ENCODE results near the gene MRGPRD. TPM values are rescaled to one million over a fixed set of nuclear protein-coding genes. Genes with fewer than 3 reads are reported as not detected.

The MRGPRD gene, protein sequence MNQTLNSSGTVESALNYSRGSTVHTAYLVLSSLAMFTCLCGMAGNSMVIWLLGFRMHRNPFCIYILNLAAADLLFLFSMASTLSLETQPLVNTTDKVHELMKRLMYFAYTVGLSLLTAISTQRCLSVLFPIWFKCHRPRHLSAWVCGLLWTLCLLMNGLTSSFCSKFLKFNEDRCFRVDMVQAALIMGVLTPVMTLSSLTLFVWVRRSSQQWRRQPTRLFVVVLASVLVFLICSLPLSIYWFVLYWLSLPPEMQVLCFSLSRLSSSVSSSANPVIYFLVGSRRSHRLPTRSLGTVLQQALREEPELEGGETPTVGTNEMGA
- not detected in 2 replicates for total RNA-seq

GRCh38 chr11:68980776-68981065 lies at the start of gene MRGPRD:
Gene MRGPRD, minus strand, starts transcription at chr11:68980986. Its CDS starts 0 bp downstream, at chr11:68980986.

DNA sequence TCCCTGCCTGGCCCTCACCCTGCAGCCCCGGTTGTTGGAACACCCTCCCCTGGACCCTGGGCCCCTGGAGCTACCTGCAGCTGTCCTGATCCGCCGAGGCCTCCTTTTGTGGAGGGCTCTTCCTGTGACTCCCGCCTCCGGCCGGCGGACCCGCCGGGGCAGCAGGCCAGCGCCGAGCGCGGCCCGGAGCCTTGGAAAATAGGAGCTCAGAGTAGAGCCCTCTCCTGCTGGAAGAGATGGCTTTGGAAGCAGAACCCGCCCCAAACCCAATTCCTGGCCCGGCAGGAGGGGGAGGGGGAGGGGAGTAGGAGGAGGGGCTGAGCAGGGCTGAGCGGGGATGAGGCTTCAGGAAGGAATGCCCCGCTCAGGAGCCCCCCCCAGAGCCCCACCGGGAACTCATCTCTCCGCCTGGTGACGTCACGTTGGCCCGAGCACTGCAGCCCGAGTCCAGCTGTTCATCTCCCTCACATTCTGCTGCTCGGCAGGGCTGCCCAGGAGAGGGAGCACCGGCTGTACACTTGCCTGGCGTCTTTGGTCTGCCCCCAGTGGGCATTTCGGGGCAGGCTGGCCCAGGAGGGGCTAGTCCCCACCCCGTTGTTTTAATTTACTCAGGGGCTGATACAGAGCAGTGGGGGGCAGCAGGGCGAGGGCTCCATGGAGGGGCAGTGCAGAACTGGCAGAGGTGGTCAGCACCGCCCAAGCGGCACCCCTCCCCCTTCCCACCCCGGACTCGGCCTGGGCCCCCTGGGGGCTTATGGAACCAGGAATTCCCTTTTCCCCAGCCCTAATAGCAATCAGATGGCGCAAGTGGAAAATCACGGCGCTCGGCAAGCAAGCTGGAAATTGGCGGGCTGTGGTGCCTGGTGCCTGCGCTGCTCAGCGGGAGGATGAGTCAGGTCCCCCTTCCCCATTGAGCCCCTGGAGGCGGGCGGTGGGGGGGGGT lies 32.5 kb upstream of the MRGPRD start, which contains the start of gene MRGPRF:
Gene MRGPRF (minus strand): TSS at position 238 of the 943 bp plus-strand sequence. CDS start 3,345 bp downstream, outside the sequence.

Other genes starting within 250 kb of the MRGPRD start
- 2.5 and 5.3 TPM in 2 replicates for gene TESMIN, start 229.5 kb downstream of the MRGPRD start, total RNA-seq
- gene CPT1A, start 139.1 kb downstream of the MRGPRD start, total RNA-seq = 27.2 and 29.8 TPM in 2 replicates
- gene MRPL21, start 77.2 kb downstream of the MRGPRD start, total RNA-seq = 59.8 and 65.5 TPM in 2 replicates
- 10.3 and 11.4 TPM in 2 replicates for gene IGHMBP2, start 77.1 kb downstream of the MRGPRD start, total RNA-seq
- gene MRGPRF, start 32.3 kb upstream of the MRGPRD start, total RNA-seq = 0.07 TPM in 1 of 2 replicates, not detected in the other
- 4.6 and 6.5 TPM in 2 replicates for gene TPCN2, start 67.9 kb upstream of the MRGPRD start, total RNA-seq
- gene SMIM38, start 174.9 kb upstream of the MRGPRD start, total RNA-seq = not detected in 2 replicates